ENCODE measurements around the gene DZIP1L.
A peak's percentile ranks its signal among the peaks of the same experiment; 100 is the strongest.

Gene DZIP1L

GRCh38 chr3:138049157-138049919 is 66.1 kb downstream of the DZIP1L start:
- no peak for TF ChIP-seq CTCF (conservative IDR thresholded peaks at IDR 0.05; ENCODE audit: low read length)
- peak; percentile 79 for DNase-seq (ENCODE audit: low read depth)
- no peak overlapping the region for H3K4me3 ChIP-seq (ENCODE audit: low read length)

GRCh38 chr3:138047596-138048158 is 67.7 kb downstream of the DZIP1L start:
- DNase-seq (ENCODE audit: low read depth), result no peak
- H3K4me3 ChIP-seq (ENCODE audit: low read length), result no peak overlapping the region
- TF ChIP-seq CTCF (conservative IDR thresholded peaks at IDR 0.05; ENCODE audit: low read length), result no peak

- TF ChIP-seq CTCF (conservative IDR thresholded peaks at IDR 0.05; ENCODE audit: low read length), result no peak
- no peak overlapping the region for H3K4me3 ChIP-seq (ENCODE audit: low read length)
- no peak for DNase-seq (ENCODE audit: low read depth)
Observed at GRCh38 chr3:138046955-138047354, 68.5 kb downstream of the DZIP1L start.

- TF ChIP-seq CTCF (conservative IDR thresholded peaks at IDR 0.05; ENCODE audit: low read length), result no peak
- H3K4me3 ChIP-seq (ENCODE audit: low read length), result no peak overlapping the region
- DNase-seq (ENCODE audit: low read depth), result no peak
Observed at GRCh38 chr3:138046085-138046484, 69.3 kb downstream of the DZIP1L start.

GRCh38 chr3:138043266-138044029 is 72.0 kb downstream of the DZIP1L start:
- TF ChIP-seq CTCF (conservative IDR thresholded peaks at IDR 0.05; ENCODE audit: low read length), result no peak
- H3K4me3 ChIP-seq (ENCODE audit: low read length), result no peak overlapping the region
- DNase-seq (ENCODE audit: low read depth), result peak; percentile 84

- no peak overlapping the region for H3K4me3 ChIP-seq (ENCODE audit: low read length)
- no peak for TF ChIP-seq CTCF (conservative IDR thresholded peaks at IDR 0.05; ENCODE audit: low read length)
- peak; percentile 76 for DNase-seq (ENCODE audit: low read depth)
Observed at GRCh38 chr3:138042043-138042442, 73.4 kb downstream of the DZIP1L start.
